Chondrocyte (in vitro differentiated cells): Measurements from ENCODE around the gene RNLS. TPM values are rescaled to one million over a fixed set of nuclear protein-coding genes. Genes with fewer than 3 reads are reported as not detected.
"Not testable (repeated sequence)": the region's sequence is repeated elsewhere in the genome, so short reads cannot be mapped to it uniquely, and the experiment has no call there.

Experiments used
- DNase-seq: peaks from one replicate; pipeline ENCODE4 v3.0.0; 2021; ENCODE audit warnings: mixed read lengths, low spot score
- H3K27ac Mint-ChIP-seq: one replicate; pipeline ENCODE4 v1.8.0; 2021; ENCODE audit warnings: mild to moderate bottlenecking, moderate library complexity, mixed read lengths; ENCODE audit not compliant: unreplicated experiment
- H3K27me3 Mint-ChIP-seq: 2 replicates; pipeline ENCODE4 v1.8.0; 2021; ENCODE audit warnings: low read depth, mixed read lengths
- H3K36me3 Mint-ChIP-seq: 2 replicates; pipeline ENCODE4 v1.8.0; 2021; ENCODE audit warnings: low read depth, mixed read lengths
- H3K4me1 Mint-ChIP-seq: 2 replicates; pipeline ENCODE4 v1.8.0; 2021; ENCODE audit warnings: low read depth, mild to moderate bottlenecking, mixed read lengths
- H3K4me3 Mint-ChIP-seq: one replicate; pipeline ENCODE4 v1.8.0; 2021; ENCODE audit warnings: mild to moderate bottlenecking, moderate library complexity, mixed read lengths; ENCODE audit not compliant: unreplicated experiment
- H3K9me3 Mint-ChIP-seq: 2 replicates; pipeline ENCODE4 v1.8.0; 2021; ENCODE audit warnings: low read depth, mixed read lengths
- CTCF ChIP-seq: fragments of 200-600 bp; sonication (generic); IDR thresholded peaks from 2 replicates; pipeline ENCODE4 v1.5.0; 2021; ENCODE audit warnings: antibody characterized with exemption, mild to moderate bottlenecking, moderate library complexity
- total RNA-seq: library from RNA; stranded (reverse); gene quantifications from 3 replicates; pipeline ENCODE4 v1.2.1, GENCODE V29; 2021

Gene RNLS
- total RNA-seq, 1 donor from 2014 or later = 5.1 TPM

- no peak for DNase-seq
- TF ChIP-seq CTCF = no peak
- no peaks in the 10 kb centered on the region for H3K27me3 Mint-ChIP-seq
- peaks cover 22% of the 10 kb centered on the region for H3K4me1 Mint-ChIP-seq
- no peaks in the 10 kb centered on the region for H3K9me3 Mint-ChIP-seq
- no peak overlapping the region for H3K27ac Mint-ChIP-seq
- no peak overlapping the region for H3K4me3 Mint-ChIP-seq
- no peaks in the 10 kb centered on the region for H3K36me3 Mint-ChIP-seq
Measured at GRCh38 chr10:88280518-88280917, 302.6 kb downstream of the RNLS start.

GRCh38 chr10:88278912-88279311 lies 304.2 kb downstream of the RNLS start:
- H3K4me1 Mint-ChIP-seq = peaks cover 22% of the 10 kb centered on the region
- no peak overlapping the region for H3K27ac Mint-ChIP-seq
- TF ChIP-seq CTCF = no peak
- no peaks in the 10 kb centered on the region for H3K27me3 Mint-ChIP-seq
- no peak overlapping the region for H3K4me3 Mint-ChIP-seq
- H3K36me3 Mint-ChIP-seq = no peaks in the 10 kb centered on the region
- DNase-seq = no peak
- H3K9me3 Mint-ChIP-seq = no peaks in the 10 kb centered on the region

- H3K27ac Mint-ChIP-seq, H3K36me3 Mint-ChIP-seq, DNase-seq, H3K4me3 Mint-ChIP-seq, H3K27me3 Mint-ChIP-seq, H3K9me3 Mint-ChIP-seq: not testable (repeated sequence)
- H3K4me1 Mint-ChIP-seq = peaks cover 14% of the 10 kb centered on the region
Measured at GRCh38 chr10:88276945-88277344, 306.2 kb downstream of the RNLS start.

- Mint-ChIP-seq H3K36me3 (no peaks in the 10 kb centered on the region), H3K9me3 (no peaks in the 10 kb centered on the region), H3K27me3 (no peaks in the 10 kb centered on the region), H3K27ac (no peak overlapping the region), H3K4me3 (no peak overlapping the region), H3K4me1 (peaks cover 19% of the 10 kb centered on the region)
- no peak for DNase-seq
- no peak for TF ChIP-seq CTCF
Measured at GRCh38 chr10:88274286-88274685, 308.8 kb downstream of the RNLS start.

- no peak overlapping the region for H3K4me3 Mint-ChIP-seq
- peaks cover 18% of the 10 kb centered on the region for H3K4me1 Mint-ChIP-seq
- H3K27ac Mint-ChIP-seq = no peak overlapping the region
- no peaks in the 10 kb centered on the region for H3K36me3 Mint-ChIP-seq
- DNase-seq = no peak
- no peaks in the 10 kb centered on the region for H3K27me3 Mint-ChIP-seq
- H3K9me3 Mint-ChIP-seq = no peaks in the 10 kb centered on the region
- no peak for TF ChIP-seq CTCF
Measured at GRCh38 chr10:88273567-88273966, 309.6 kb downstream of the RNLS start.

- H3K9me3 Mint-ChIP-seq = no peaks in the 10 kb centered on the region
- no peaks in the 10 kb centered on the region for H3K36me3 Mint-ChIP-seq
- peaks cover 19% of the 10 kb centered on the region for H3K4me1 Mint-ChIP-seq
- no peak for DNase-seq
- no peaks in the 10 kb centered on the region for H3K27me3 Mint-ChIP-seq
- H3K4me3 Mint-ChIP-seq = no peak overlapping the region
- TF ChIP-seq CTCF = no peak
- peak overlapping the region; percentile 79 for H3K27ac Mint-ChIP-seq
Measured at GRCh38 chr10:88271761-88272543, 311.2 kb downstream of the RNLS start.
